ENCODE data around the gene NFX1. TPM values are rescaled to one million over a fixed set of nuclear protein-coding genes. Genes with fewer than 3 reads are reported as not detected.

Gene NFX1
- total and polyA plus RNA-seq, 9 of the 15 experiments (the other 6 are each of a cell fraction or from before 2014, with no cell fraction given) = 8.8 to 38.9 (median 26.8) TPM

GRCh38 chr9:33375841-33376321 lies 85.6 kb downstream of the NFX1 start (continued):
- TF ChIP-seq, protein P1, sequence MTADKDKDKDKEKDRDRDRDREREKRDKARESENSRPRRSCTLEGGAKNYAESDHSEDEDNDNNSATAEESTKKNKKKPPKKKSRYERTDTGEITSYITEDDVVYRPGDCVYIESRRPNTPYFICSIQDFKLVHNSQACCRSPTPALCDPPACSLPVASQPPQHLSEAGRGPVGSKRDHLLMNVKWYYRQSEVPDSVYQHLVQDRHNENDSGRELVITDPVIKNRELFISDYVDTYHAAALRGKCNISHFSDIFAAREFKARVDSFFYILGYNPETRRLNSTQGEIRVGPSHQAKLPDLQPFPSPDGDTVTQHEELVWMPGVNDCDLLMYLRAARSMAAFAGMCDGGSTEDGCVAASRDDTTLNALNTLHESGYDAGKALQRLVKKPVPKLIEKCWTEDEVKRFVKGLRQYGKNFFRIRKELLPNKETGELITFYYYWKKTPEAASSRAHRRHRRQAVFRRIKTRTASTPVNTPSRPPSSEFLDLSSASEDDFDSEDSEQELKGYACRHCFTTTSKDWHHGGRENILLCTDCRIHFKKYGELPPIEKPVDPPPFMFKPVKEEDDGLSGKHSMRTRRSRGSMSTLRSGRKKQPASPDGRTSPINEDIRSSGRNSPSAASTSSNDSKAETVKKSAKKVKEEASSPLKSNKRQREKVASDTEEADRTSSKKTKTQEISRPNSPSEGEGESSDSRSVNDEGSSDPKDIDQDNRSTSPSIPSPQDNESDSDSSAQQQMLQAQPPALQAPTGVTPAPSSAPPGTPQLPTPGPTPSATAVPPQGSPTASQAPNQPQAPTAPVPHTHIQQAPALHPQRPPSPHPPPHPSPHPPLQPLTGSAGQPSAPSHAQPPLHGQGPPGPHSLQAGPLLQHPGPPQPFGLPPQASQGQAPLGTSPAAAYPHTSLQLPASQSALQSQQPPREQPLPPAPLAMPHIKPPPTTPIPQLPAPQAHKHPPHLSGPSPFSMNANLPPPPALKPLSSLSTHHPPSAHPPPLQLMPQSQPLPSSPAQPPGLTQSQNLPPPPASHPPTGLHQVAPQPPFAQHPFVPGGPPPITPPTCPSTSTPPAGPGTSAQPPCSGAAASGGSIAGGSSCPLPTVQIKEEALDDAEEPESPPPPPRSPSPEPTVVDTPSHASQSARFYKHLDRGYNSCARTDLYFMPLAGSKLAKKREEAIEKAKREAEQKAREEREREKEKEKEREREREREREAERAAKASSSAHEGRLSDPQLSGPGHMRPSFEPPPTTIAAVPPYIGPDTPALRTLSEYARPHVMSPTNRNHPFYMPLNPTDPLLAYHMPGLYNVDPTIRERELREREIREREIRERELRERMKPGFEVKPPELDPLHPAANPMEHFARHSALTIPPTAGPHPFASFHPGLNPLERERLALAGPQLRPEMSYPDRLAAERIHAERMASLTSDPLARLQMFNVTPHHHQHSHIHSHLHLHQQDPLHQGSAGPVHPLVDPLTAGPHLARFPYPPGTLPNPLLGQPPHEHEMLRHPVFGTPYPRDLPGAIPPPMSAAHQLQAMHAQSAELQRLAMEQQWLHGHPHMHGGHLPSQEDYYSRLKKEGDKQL (CRISPR knock-in tag; IDR thresholded peaks at IDR 0.05; ENCODE audit: borderline replicate concordance) = no peak
- TF ChIP-seq FOXP1 (CRISPR knock-in tag; IDR thresholded peaks at IDR 0.05) = no peak
- TF ChIP-seq ZBED1 (IDR thresholded peaks at IDR 0.05) = no peak
- no peak for TF ChIP-seq ZNF24 (IDR thresholded peaks at IDR 0.05)
- TF ChIP-seq ZNF780A (CRISPR knock-in tag; IDR thresholded peaks at IDR 0.05) = no peak
- no peak for TF ChIP-seq CREB1 (IDR thresholded peaks at IDR 0.05)
- no peak for TF ChIP-seq CREB1 (CRISPR knock-in tag; IDR thresholded peaks at IDR 0.05)
- TF ChIP-seq ZBTB7A (IDR thresholded peaks at IDR 0.05; ENCODE audit: borderline replicate concordance, control insufficient read depth, low read depth, low read length) = no peak
- TF ChIP-seq C11orf30 (IDR thresholded peaks at IDR 0.05; ENCODE audit: low read depth) = peak; percentile 76
- TF ChIP-seq BACH1 (tag; IDR thresholded peaks at IDR 0.05) = no peak
- TF ChIP-seq KLF13 (tag; IDR thresholded peaks at IDR 0.05; ENCODE audit: borderline replicate concordance, low read depth) = no peak
- TF ChIP-seq, protein P2, sequence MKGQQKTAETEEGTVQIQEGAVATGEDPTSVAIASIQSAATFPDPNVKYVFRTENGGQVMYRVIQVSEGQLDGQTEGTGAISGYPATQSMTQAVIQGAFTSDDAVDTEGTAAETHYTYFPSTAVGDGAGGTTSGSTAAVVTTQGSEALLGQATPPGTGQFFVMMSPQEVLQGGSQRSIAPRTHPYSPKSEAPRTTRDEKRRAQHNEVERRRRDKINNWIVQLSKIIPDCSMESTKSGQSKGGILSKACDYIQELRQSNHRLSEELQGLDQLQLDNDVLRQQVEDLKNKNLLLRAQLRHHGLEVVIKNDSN (CRISPR knock-in tag; IDR thresholded peaks at IDR 0.05) = no peak
- TF ChIP-seq, protein P3, sequence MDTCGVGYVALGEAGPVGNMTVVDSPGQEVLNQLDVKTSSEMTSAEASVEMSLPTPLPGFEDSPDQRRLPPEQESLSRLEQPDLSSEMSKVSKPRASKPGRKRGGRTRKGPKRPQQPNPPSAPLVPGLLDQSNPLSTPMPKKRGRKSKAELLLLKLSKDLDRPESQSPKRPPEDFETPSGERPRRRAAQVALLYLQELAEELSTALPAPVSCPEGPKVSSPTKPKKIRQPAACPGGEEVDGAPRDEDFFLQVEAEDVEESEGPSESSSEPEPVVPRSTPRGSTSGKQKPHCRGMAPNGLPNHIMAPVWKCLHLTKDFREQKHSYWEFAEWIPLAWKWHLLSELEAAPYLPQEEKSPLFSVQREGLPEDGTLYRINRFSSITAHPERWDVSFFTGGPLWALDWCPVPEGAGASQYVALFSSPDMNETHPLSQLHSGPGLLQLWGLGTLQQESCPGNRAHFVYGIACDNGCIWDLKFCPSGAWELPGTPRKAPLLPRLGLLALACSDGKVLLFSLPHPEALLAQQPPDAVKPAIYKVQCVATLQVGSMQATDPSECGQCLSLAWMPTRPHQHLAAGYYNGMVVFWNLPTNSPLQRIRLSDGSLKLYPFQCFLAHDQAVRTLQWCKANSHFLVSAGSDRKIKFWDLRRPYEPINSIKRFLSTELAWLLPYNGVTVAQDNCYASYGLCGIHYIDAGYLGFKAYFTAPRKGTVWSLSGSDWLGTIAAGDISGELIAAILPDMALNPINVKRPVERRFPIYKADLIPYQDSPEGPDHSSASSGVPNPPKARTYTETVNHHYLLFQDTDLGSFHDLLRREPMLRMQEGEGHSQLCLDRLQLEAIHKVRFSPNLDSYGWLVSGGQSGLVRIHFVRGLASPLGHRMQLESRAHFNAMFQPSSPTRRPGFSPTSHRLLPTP (IDR thresholded peaks at IDR 0.05; ENCODE audit: borderline replicate concordance, extremely low read depth, insufficient read length) = no peak
- TF ChIP-seq, protein P4, sequence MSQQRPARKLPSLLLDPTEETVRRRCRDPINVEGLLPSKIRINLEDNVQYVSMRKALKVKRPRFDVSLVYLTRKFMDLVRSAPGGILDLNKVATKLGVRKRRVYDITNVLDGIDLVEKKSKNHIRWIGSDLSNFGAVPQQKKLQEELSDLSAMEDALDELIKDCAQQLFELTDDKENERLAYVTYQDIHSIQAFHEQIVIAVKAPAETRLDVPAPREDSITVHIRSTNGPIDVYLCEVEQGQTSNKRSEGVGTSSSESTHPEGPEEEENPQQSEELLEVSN (IDR thresholded peaks at IDR 0.05; ENCODE audit: borderline replicate concordance in 1 of 2, extremely low read depth in 1 of 2, insufficient read depth in 1 of 2, insufficient read length in 1 of 2, low read depth in 1 of 2, low read length in 1 of 2, poor library complexity in 1 of 2, severe bottlenecking in 1 of 2) = no peak
- TF ChIP-seq NR2F6 (CRISPR knock-in tag; IDR thresholded peaks at IDR 0.05) = no peak
- no peak for TF ChIP-seq BDP1 (IDR thresholded peaks at IDR 0.05; ENCODE audit: insufficient read depth, insufficient read length)
- no peak for TF ChIP-seq PHF20 (IDR thresholded peaks at IDR 0.05; ENCODE audit: partially characterized antibody)
- no peak for TF ChIP-seq ZNF347 (CRISPR knock-in tag; IDR thresholded peaks at IDR 0.05; ENCODE audit: low read depth)
- no peak for TF ChIP-seq HMG20B (CRISPR knock-in tag; IDR thresholded peaks at IDR 0.05)
- no peak for TF ChIP-seq ZEB2 (IDR thresholded peaks at IDR 0.05)

All from K562 (cell line).